ENCODE results near the gene MT3.
"Not testable (repeated sequence)": the region's sequence is repeated elsewhere in the genome, so short reads cannot be mapped to it uniquely, and the experiment has no call there.

The MT3 gene

DNA sequence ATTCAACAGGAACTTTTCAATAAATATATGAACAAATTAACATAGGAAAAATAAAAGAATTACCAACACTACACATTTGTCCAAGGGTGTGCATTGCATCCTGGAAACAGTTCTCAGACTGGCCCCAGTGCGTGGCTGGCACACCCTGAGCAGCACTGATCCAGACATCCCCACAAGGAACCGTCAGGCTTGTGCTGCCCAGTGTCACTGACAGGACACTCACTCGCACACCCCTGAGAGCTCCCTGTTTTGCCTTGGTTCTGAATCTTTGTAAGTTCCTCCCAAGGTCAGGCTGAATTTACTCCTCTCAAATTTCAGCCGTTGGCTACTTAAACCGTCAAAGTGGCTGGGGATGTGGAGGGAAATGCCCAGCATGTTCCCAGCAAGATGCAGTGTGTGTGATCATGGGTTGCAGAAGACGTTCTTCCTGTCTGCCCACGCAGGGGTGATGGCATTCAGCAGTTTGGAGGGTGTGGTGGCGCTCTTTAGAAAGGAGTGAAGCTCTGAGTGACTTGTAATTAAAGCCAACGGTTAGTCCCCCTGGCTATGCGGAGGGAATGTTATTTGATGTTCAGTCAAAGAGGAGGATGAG is 20.8 kb downstream of the MT3 start:
- DNase-seq, result peak; percentile 89

DNA sequence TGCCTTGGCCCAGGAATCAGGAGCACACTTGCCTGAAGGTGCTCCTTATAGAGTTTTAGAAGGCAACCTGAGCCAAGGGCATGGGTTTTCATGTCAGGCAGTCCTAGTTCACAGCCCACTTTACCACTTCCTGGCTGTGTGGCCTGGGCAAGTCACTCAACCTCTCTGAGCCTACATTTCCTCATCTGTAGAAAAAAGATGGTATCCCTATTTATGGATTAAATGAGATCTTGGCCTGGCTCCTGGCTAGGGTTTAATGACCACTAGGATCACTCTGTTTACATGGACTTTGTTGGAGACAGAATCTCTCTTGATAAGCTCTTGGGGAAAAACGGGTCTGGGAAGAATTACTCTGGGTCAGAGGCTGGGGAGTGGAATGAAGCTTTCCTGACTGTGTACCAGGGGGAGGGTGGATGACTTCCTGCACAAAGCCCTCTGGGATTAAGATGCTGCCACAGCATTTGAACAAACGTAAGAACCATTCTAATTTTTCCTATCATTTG is 21.3 kb downstream of the MT3 start:
- peak; percentile 65 for DNase-seq

DNA sequence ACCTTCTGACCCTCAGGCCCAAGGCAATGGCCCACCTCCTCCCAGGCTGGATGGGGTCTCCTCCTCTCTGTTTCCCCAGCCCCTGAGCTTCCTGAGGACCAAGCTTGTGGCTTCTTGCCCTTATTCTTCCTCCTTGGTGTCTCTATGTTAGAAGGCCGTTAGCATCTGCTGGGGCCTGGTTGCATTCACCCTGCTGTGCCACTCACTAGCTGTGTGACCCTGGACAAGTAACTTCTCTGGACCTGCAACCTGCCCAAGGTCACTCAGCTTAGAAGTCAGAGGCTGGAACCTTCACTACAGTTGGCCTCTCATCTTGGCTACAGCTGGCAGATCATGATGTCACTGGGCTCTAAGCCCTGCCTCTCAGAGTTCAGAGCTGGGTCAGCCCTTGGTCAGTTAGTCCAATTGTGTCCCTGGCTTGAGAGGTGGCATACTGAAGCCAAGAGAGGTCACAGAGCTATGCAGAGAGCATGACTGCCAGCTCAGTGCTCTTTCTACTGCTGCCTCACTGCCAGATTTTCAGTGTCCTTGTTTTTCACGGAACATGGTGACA is 22.0 kb downstream of the MT3 start:
- DNase-seq, result peak; percentile 23

DNA sequence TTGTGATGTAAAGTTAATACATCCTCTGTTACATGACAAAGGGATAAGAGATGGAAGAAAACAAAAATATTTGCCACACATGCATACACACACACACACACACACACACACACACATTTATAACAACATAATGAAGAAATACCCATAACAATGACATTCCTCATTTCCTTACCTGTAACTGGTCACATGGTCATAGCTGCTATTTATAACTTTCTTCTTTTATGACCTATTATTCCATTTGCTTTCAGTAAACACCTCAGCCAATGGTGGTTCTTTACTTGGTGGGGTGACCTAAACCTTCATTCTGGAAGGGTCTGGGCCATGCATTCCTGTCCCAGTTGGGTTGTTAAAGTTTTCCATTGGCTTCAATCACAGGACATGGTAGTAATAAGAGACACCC is 24.4 kb downstream of the MT3 start:
- DNase-seq, result no peak

DNA sequence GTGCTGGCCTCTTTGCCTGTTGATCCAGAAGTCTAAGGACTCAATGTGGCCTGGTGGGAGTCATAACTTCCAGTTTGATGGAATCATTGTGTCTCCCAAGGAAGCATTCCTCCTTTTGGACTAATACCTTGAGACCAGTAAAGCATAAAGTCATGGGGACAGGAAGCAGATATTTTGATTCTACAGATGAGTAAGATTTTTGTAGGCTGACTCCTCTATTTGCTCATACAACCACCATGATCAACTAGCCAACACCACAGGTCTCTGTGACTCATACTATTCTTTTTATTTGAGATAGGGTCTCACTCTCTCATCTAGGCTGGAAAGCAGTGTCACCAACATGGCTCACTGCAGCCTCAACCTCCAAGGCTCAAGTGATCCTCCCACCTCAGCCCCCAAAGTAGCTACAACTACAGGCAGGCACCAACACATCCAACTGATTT is 25.2 kb downstream of the MT3 start:
- DNase-seq, result peak; percentile 58

DNA sequence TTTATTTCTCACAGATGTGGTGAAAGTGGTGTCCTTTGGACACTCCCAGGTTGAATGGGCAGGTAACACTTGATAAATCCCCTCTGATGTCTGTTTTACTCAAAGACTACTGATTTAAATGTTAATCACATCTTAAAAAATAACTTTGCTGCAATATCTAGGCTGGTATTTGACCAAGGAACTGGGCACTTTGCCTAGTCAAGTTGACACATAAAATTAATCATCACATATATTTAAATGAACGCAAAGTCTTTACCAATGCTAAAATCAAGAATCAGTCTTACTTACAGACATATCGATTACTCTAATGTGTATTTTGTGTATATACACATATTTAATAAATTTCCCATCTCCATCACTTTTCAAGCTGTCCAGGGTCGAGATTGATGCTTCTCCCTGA is 26.0 kb downstream of the MT3 start:
- no peak for DNase-seq

DNA sequence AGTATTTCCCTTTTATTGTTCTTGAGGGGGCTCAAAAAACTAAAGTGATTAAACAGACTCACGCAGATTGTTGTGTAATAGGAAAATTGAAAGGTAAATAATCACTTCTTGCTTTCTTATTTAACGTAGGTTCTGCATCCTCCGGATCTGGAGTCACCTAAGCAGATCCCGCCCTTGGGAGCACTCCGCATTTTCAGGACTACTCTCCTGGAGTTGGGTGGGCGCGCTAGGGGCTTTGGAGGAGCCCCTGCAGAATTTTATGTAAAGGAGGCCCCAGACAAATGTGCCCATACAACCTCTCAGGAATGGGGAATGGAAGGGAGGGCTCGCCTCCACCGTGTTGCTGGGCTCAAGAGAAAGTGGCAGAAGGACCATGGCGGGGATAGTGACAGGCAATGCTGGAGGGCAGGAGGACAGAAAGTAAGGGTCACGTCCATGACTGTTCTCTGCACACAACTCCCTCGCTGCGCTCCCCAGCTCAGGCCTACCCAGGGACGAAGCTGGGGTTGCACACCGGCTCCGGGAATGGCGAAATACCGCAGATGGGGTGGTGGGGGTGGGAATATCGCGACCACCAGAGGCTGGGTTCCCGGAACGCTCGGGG is 27.4 kb downstream of the MT3 start:
- DNase-seq, result no peak

DNA sequence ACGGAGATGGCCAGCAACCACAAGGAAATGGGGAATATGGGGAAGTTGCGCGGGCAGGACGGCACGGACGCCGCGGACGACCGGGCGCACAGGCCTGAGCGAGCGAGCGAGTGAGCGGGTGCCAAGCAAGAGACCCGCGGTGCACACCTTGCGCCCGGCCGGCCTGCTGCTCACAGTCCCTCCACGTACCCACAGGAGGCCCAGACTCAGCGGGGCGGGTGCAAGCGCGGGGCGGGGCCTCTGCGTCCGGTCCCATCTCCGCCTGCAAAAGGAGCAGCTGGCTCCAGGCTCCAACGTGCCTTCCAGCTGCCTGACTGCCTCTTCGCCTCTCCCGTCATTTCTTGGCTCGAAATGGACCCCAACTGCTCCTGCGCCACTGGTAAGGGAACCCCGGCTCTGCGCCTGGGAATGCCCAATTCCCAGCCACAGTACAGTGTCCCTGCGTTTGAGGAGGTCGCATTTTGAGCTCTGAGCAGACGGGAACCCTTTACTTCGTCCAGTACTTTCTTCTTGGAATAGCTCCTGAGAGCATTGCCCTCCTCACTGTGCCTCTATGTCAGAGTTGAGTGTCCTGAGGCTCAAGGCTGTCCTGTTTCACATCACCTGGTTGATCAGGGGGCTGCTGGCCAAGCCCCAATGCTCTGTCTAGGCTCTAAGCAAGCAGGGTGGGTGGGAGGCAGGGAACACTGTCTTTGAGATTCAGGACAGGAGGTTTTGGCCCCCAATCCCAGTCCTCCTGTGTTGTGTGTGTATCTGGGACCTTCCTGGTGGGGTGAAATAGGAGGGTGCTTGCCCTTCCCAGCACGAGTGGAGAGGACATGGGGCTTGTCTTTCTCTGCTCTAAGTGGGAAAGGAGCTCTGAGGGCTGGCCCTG is 28.1 kb downstream of the MT3 start:
- DNase-seq, result peak; percentile 81

DNA sequence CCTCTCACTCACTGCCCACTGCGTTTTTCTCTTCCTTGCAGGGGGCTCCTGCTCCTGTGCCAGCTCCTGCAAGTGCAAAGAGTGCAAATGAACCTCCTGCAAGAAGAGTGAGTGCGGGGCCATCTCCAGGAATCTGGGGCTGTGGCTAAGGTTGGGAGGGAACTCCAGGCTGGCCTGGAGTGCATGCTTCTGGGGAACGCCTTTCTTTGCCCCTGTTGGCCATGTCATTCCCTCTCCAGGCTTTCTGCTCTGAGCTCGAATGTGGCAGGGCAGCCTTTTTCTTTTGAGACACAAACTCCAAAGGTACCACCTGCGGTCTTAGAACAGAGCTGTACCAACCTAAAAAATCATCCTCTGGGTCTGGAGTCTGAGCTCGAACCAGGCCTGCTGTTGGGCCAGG is 28.8 kb downstream of the MT3 start:
- no peak for DNase-seq

DNA sequence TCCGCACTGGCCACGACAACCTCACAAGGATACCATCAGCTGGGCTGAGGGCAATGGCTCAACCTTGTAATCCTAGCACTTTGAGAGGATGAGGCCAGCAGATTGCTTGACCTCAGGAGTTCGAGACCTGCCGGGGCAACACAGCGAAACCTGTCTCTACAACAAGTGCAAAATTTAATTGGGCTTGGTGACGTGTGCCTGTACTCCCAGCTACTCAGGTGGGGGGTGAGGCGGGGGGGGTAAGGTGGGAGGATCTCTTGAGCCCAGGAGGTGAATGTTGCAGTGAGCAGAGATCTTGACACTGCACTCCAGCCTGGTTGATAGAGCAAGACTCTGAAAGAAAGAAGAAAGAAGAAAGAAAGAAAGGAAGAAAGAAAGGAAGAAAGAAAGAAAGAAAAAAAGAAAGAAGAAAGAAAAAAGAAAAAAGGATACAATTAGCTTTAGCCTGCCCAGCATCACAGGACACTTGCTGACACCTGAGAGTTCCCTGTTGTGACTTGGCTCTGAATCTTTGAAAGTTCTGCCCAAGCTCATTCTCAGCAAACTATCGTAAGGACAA is 31.1 kb downstream of the MT3 start:
- no peak for DNase-seq

DNA sequence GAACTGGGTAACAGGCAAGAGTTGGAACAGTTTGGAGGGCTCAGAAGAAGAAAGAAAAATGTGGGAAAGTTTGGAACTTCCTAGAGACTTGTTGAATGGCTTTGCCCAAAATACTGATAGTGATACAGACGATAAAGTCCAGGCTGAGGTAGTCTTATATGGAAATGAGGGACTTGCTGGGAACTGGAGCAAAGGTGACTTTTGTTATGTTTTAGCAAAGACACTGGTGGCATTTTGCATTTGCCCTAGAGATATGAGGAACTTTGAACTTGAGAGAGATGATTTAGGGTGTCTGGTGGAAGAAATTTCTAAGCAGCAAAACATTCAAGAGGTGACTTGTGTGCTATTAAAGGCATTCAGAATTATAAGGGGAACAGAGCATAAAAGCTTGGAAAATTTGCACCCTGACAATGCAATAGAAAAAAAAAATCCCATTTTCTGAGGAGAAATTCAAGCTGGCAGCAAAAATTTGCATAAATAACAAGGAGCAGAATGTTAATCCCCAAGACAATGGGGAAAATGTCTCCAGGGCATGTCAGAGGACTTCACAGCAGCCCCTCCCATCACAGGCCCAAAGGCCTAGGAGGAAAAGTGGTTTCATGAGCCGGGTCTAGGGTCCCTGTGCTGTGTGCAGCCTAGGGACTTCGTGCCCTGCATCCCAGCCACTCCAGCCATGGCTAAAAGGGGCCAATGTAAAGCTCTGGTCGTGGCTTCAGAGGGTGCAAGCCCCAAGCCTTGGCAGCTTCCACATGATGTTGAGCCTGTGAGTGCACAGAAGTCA is 32.5 kb downstream of the MT3 start:
- not testable (repeated sequence) for DNase-seq

DNA sequence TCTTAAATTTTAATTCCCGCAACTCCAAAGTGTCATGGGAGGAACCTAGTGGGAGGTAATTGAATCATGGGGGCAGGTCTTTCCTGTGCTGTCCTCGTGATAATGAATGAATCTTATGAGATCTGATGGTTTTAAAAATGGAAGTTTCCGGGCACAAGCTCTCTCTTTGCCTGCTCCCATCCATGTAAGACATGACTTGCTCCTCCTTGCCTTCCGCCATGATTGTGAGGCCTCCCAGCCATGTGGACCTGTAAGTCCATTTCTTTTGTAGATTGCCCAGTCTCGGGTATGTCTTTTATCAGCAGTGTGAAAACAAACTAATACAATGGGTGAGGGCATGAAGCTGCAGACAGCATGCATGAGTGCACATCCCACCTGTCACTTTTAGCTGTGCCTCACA is 33.9 kb downstream of the MT3 start:
- DNase-seq, result not testable (repeated sequence)

DNA sequence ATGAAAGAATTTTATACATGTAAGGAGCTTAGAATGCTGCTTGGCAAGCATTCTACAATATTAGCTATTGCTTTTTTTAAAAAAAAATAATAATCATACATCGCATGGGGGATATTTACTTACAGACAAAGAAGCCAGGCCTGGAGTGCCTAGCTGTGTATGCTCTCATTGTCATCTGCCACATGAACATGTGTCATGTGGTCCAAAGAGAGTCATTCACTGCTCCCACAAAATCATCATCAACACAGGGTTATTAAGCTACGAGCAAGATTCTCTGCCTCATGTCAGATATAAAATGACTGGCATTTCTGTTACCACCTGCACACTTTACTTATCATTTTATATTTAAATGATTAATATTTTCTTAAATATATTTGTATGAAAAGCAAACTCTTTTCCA is 34.3 kb downstream of the MT3 start:
- DNase-seq, result no peak

DNA sequence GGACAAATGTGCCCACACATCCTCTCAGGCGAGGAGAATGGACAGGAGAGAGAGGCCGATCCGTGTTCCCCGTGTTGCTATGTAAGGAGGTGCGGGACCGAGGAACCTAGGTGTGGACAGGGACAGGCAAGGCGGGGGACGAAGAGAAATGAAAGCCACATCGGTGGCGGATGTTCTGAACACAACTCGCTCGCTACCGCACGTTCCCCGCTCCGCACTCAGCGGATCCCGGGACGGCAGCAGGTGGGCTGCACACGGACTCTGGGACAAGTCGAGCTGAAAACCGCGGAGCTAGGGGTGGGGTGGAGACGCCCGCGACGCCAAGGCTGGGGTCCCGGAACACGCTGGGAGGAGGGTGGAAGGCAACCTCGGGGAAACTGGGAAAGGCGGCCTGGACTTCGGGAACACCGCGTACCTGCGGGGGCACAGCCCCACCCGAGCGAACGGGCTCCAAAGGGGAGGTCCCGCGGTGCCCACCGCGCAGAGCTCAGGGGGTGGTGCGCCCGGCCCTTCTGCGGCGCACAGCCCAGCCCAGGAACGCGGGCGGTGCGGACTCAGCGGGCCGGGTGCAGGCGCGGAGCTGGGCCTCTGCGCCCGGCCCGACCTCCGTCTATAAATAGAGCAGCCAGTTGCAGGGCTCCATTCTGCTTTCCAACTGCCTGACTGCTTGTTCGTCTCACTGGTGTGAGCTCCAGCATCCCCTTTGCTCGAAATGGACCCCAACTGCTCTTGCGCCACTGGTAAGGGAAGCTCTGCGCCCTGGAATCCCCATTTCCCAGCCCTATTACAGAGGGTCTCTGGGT is 36.0 kb downstream of the MT3 start, which contains the start of gene MT1E:
TSS of gene MT1E (plus strand) at position 642 of the 803 bp plus-strand sequence. CDS start at position 713, 71 bp downstream.
- DNase-seq, result peak; percentile 75

DNA sequence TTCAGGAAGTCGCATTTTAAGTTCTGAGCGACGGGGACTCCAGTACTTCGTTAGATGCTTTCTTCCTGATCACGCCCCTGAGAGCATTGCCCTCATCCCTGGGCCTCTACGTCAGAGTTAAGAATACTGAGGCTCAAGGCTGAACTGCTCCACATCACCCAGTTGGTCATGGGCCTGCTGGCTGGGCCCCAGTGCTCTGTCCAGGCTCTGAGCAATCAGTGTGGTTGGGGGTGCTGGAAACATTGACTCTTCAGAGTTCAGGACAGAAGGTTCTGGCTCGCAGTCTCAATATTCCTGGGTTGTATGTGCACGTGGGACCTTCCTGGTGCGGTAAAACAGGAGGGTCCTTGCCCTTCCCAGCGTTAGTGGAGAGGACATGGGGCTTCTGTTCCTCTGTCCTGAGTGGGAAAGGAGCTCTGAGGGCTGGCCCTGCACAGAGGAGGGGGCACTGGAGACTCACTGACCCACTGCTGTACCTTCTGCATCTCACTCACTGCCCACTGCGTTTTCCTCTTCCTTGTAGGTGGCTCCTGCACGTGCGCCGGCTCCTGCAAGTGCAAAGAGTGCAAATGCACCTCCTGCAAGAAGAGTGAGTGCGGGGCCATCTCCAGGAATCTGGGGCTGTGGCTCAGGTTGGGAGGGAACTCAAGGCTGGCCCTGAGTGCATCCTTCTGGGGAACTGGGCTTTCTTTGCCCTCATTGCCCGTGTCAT is 36.8 kb downstream of the MT3 start:
- no peak for DNase-seq

DNA sequence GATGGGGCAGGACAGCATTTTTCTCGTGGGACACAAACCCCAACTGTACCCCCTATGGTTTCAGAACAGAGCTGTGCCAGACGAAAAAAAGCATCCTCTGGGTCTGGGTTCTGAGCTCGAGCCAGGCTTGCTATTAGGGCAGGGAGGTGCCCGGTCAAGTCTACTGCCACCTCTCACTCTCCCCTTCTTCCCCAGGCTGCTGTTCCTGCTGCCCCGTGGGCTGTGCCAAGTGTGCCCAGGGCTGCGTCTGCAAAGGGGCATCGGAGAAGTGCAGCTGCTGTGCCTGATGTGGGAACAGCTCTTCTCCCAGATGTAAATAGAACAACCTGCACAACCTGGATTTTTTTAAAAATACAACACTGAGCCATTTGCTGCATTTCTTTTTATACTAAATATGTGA is 37.4 kb downstream of the MT3 start:
- DNase-seq, result no peak

DNA sequence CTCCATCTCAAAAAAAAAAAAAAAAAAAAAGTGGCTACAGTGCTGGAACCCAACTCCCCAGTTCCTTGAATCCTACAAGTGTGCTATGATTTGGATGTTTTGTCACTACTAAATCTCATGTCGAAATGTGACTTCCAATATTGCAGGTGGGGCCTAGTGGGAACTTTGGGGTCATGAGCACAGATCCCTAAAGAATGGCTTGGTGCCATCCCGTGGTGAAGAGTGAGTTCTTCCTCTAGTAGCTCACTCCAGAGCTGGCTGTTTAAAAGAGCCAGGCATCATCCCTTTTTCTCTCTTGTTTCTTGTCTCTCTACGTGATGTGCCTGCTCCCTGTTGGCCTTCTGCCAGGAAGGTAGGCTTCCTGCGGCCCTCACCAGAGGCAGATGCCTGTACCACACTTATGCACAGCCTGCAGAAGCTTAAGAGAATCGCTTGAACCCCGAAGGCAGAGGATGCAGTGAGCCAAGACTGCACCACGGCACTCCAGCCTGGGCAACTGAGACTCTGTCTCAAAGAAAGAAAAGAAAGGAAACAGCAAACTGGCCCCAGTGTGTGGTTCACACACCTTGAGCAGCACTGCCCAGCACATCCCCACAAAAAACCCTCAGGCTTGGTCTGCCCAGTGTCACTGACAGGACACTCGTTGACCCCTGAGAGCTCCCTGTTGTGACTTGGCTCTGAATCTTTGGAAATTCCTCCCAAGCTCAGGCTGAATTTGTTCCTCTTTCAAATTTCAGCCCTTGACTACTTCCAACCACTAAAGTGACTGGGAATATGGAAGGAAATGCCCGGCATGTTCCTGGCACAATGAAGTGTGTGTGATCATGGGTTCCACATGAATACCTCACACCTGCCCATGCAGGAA is 39.4 kb downstream of the MT3 start:
- no peak for DNase-seq

DNA sequence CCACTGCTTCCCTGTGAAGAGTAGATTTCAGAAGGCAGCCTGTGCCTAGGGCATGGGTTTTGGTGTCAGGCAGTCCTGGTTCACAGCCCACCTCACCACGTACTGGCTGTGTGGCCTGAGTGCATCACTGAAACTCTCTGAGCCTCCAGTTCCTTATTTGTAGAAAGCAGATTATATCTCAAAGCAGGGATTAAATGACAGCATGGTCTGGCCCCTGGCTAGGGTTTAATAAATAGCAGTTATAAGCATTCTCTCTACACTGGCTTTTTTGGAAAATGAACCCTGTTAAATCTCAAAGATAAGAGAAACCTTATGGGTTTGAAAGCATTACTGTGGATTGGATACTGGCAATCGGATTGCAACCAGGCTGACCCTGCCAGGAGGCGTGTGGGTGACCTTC is 40.2 kb downstream of the MT3 start:
- no peak for DNase-seq

DNA sequence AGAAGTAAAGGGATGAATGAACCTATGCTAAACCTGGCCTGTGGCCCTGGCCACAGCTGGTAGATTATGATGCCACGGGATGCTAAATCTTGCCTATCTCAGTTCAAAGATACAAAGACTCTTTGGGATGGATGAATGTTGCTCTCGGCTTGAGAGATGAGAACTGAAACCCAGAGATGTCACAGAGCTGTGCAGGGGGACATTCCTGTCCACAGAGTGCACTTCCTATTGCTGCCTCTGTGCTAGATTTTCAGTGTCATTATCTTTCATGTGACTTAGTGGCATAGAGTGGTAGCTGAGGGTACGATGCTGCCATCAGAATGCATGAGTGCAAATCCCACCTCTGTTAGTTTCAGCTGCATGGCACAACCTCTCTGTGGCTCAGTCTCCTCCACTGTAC is 40.8 kb downstream of the MT3 start:
- DNase-seq, result no peak

DNA sequence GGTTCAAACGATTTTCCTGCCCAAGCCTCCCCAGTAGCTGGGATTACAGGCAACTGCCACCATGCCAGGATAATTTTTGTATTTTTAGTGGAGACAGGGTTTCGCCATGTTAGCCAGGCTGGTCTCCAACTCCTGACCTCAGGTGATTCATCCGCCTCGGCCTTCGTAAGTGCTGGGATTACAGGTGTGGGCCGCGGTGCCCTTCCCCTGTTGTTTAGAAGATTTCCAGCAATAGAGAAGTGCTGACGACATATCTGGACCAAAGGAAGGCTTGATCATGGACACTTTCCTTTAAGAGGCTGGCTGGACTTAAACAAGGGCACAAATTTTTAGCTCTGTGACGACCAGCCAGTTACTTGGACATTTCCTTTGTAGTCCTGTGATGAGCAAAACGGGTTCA is 41.9 kb downstream of the MT3 start:
- DNase-seq, result no peak
